ENCODE measurements around the gene ZNF512.

DNA sequence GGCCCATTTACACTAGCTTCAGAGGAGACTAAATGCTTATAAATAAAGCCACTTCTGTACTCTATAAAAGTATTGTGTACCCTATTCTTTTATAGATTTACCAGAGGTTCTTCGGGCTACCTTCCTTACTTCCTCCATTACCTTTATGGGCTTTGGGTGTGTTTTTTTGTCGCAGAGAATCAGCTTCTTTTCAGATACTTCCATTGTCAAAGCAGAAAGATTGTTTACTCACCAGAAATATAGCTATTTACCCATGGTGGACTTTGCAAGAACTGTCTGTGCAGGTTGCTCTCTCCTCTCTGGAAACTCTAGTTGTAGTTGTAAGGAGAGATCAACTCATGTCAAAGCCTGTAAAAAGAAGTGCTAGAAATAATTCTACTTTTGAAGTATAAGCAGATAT is 31.1 kb downstream of the ZNF512 start:
- TF ChIP-seq, protein P1, sequence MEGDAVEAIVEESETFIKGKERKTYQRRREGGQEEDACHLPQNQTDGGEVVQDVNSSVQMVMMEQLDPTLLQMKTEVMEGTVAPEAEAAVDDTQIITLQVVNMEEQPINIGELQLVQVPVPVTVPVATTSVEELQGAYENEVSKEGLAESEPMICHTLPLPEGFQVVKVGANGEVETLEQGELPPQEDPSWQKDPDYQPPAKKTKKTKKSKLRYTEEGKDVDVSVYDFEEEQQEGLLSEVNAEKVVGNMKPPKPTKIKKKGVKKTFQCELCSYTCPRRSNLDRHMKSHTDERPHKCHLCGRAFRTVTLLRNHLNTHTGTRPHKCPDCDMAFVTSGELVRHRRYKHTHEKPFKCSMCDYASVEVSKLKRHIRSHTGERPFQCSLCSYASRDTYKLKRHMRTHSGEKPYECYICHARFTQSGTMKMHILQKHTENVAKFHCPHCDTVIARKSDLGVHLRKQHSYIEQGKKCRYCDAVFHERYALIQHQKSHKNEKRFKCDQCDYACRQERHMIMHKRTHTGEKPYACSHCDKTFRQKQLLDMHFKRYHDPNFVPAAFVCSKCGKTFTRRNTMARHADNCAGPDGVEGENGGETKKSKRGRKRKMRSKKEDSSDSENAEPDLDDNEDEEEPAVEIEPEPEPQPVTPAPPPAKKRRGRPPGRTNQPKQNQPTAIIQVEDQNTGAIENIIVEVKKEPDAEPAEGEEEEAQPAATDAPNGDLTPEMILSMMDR (optimal IDR thresholded peaks at IDR 0.05 in 1 of 3, IDR thresholded peaks at IDR 0.05 in 1 of 3, conservative IDR thresholded peaks at IDR 0.05 in 1 of 3; ENCODE audit: extremely low read depth in 1 of 3, insufficient read depth in 2 of 3, low read length in 3 of 3) = no peak
- TF ChIP-seq EZH2 (IDR thresholded peaks at IDR 0.05; ENCODE audit: low read length) = no peak

Measured in keratinocyte (primary cell).